Stomach (tissue), 9 donors: ENCODE data around the gene GDF7. TPM values are rescaled to one million over a fixed set of nuclear protein-coding genes. Genes with fewer than 3 reads are reported as not detected.

Experiments used
- DNase-seq, 2 donors: peaks; one replicate each; pipeline versions ENCODE4 v3.0.0 to v3.0.0-alpha.2; 2013 to 2019
- H3K27ac ChIP-seq, 5 donors: fragments of 200-600 bp in 4 of 5; sonication (generic) in 4 of 5; one replicate each; pipeline ENCODE4 v1.5.1; 2013 to 2019; ENCODE audit warnings: mild to moderate bottlenecking in 1 of 5, moderate library complexity in 1 of 5
- H3K27me3 ChIP-seq, 3 donors: fragments of 200-600 bp; sonication (generic); one replicate each; pipeline ENCODE4 v1.5.1; 2017 to 2019; ENCODE audit warnings: mixed run types in 1 of 3
- H3K36me3 ChIP-seq, 4 donors: fragments of 200-600 bp; sonication (generic); 1 replicate in 3 of 4; 2 replicates in 1 of 4; pipeline ENCODE4 v1.5.1; 2016 to 2019
- H3K4me1 ChIP-seq, 4 donors: fragments of 200-600 bp; sonication (generic); one replicate each; pipeline ENCODE4 v1.5.1; 2016 to 2019
- H3K4me3 ChIP-seq, 4 donors: fragments of 200-600 bp; sonication (generic) in 3 of 4; one replicate each; pipeline ENCODE4 v1.5.1; 2016 to 2019; ENCODE audit warnings: mild to moderate bottlenecking in 1 of 4
- H3K9me3 ChIP-seq, 4 donors: fragments of 200-600 bp; sonication (generic); one replicate each; pipeline ENCODE4 v1.5.1; 2016 to 2019
- EP300 ChIP-seq: sonication (generic); formaldehyde crosslinking; IDR thresholded peaks from one replicate; pipeline ENCODE4 v1.6.1; 2017; ENCODE audit warnings: antibody characterized with exemption
- POLR2A ChIP-seq, 4 donors: fragments of 450-650 bp; IDR thresholded peaks; one replicate each; pipeline ENCODE4 v1.6.1; 2016; ENCODE audit warnings: antibody characterized with exemption in 4 of 4, control low read depth in 2 of 4, mild to moderate bottlenecking in 1 of 4, moderate library complexity in 1 of 4
- POLR2AphosphoS5 ChIP-seq, 3 donors: sonication (generic); formaldehyde crosslinking; IDR thresholded peaks; one replicate each; pipeline ENCODE4 v1.6.1; 2016; ENCODE audit warnings: antibody characterized with exemption in 3 of 3
- WGBS, 5 donors: extraction: QIAGEN DNeasy Blood & Tissue Kit in 3 of 5; methylation state at CpG; one replicate each; pipeline versions ENCODE4 v1.1.5 to v1.1.7; 2013 to 2018; 5-methylcytosine and 5-hydroxymethylcytosine counted together
- intact Hi-C: fragments of 100-400 bp; cut with DNase I; formaldehyde crosslinking; loops from one replicate; pipeline ENCODE4 v1.15.1; 2023; ENCODE audit warnings: low total_unique reads
- polyA plus RNA-seq, 3 donors: library from polyadenylated mRNA; stranded (reverse); fragments of 200-250 nt; gene quantifications; one replicate each; pipeline ENCODE4 v1.2.3, GENCODE V29; 2013
- total RNA-seq, 5 donors: library from RNA; depleted of rRNA; stranded (reverse); fragments of >200 nt; gene quantifications; one replicate each; pipeline versions ENCODE4 v1.1.0 to v1.2.3, GENCODE V29; 2014 to 2016
- TF ChIP-seq, protein P1 (sequence below), 7 experiments: fragments of 450-650 bp in 4 of 7; fragments of 200-600 bp in 3 of 7; sonication (generic) in 3 of 7; IDR thresholded peaks; one replicate each; pipeline ENCODE4 v1.5.1; 2016 to 2019; ENCODE audit warnings: antibody characterized with exemption in 7 of 7, control low read depth in 2 of 7, mild to moderate bottlenecking in 1 of 7
- donor health status: healthy with polysubstance abuse.
- donor health status: Bipolar disorder and iron deficiency.
- donor health status: healthy.

GDF7 gene
- total and polyA plus RNA-seq, 8 donors = 0.10 to 1.3 (median 0.37) TPM; not detected in 3

DNA sequence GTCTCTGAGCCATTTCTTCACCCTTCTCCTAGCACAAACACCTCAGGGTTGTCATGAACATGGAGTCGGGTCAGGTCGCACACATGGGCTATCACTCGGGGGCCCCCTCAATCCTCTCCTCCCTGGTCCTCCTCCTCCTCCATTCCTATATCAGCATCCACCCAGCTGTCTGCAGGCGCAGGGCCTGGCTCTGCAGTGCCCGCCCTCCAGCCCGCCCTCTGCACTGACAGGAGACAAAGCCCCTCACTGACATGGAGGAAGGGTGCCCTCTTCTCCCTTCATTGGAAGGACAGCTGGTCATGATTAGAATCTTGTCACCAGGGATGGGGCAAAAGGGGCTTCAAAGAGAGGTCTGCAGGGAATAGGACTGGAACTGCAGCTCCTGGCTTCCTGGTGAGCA is 37.8 kb upstream of the GDF7 start:
- H3K27me3 ChIP-seq = no peaks in the 10 kb centered on the region
- DNase-seq = no peak
- peaks cover 5 to 41% (median 25%) of the 10 kb centered on the region in 4 donors for H3K36me3 ChIP-seq
- no peak for TF ChIP-seq EP300
- TF ChIP-seq, protein P1, sequence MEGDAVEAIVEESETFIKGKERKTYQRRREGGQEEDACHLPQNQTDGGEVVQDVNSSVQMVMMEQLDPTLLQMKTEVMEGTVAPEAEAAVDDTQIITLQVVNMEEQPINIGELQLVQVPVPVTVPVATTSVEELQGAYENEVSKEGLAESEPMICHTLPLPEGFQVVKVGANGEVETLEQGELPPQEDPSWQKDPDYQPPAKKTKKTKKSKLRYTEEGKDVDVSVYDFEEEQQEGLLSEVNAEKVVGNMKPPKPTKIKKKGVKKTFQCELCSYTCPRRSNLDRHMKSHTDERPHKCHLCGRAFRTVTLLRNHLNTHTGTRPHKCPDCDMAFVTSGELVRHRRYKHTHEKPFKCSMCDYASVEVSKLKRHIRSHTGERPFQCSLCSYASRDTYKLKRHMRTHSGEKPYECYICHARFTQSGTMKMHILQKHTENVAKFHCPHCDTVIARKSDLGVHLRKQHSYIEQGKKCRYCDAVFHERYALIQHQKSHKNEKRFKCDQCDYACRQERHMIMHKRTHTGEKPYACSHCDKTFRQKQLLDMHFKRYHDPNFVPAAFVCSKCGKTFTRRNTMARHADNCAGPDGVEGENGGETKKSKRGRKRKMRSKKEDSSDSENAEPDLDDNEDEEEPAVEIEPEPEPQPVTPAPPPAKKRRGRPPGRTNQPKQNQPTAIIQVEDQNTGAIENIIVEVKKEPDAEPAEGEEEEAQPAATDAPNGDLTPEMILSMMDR (IDR thresholded peaks at IDR 0.05) = no peak
- H3K27ac ChIP-seq = no peak overlapping the region
- no peak overlapping the region for H3K4me3 ChIP-seq
- peaks cover 31 to 66% (median 50%) of the 10 kb centered on the region in 4 donors for H3K4me1 ChIP-seq
- H3K9me3 ChIP-seq = no peaks in the 10 kb centered on the region
- intact Hi-C loops = no loop called here
- WGBS, 5 donors = 85 to 92% (median 88%) methylated on average over 6 of the region's 6 CpGs

DNA sequence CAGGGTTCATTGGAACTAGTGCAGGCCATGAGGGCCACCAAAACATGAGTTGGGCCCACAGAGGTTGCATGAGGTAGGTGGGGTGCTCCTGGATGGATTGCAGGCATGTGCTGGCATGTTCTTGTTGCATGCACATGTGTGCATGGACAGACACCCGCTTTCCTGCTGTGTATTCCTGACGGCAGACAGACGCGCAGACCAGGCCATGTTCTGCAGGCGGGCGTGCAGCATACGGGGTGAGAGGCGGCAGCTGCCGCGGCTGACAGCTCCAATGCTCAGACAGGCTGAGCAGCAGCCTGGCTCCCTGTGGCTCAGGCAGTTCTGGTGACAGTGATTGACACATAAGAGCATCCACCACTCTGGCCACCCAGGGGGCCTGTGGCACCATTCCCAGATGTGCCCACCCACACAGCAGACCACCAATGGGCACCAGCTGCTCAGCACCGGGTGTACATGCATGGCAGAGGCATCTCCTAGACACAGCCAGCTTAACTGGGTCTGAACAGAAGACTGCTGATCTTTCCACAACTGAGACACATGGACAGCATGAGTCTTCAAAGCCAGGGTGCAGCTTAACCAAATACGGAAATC is 37.3 kb upstream of the GDF7 start:
- no peak for TF ChIP-seq POLR2A (IDR thresholded peaks at IDR 0.05)
- TF ChIP-seq POLR2AphosphoS5 (IDR thresholded peaks at IDR 0.05) = peak in 1 of 3 donors; percentile 11
- H3K9me3 ChIP-seq = no peaks in the 10 kb centered on the region
- no peak overlapping the region for H3K4me3 ChIP-seq
- H3K27me3 ChIP-seq = no peaks in the 10 kb centered on the region
- peak in 1 of 2 donors; percentile 60 for DNase-seq
- H3K36me3 ChIP-seq = peaks cover 0 to 36% (median 20%) of the 10 kb centered on the region in 4 donors
- peak overlapping the region in 1 of 5 donors; percentile 17 for H3K27ac ChIP-seq
- peaks cover 36 to 69% (median 54%) of the 10 kb centered on the region in 4 donors for H3K4me1 ChIP-seq
- WGBS, 5 donors = 79 to 91% (median 85%) methylated on average over 2 to 12 of the region's 12 CpGs
- intact Hi-C loops = no loop called here

GRCh38 chr2:20630967-20631366 is 36.0 kb upstream of the GDF7 start:
- DNase-seq = no peak
- no peak overlapping the region for H3K4me3 ChIP-seq
- no peak for TF ChIP-seq EP300
- TF ChIP-seq POLR2A (IDR thresholded peaks at IDR 0.05) = no peak
- no peak for TF ChIP-seq POLR2AphosphoS5 (IDR thresholded peaks at IDR 0.05)
- TF ChIP-seq, protein P1 (IDR thresholded peaks at IDR 0.05) = no peak
- intact Hi-C loops = no loop called here
- H3K36me3 ChIP-seq = peaks cover 0 to 32% (median 18%) of the 10 kb centered on the region in 4 donors
- H3K9me3 ChIP-seq = no peaks in the 10 kb centered on the region
- H3K4me1 ChIP-seq = peaks cover 41 to 71% (median 55%) of the 10 kb centered on the region in 4 donors
- peak overlapping the region in 2 of 5 donors; percentile 86 to 91 for H3K27ac ChIP-seq
- no peaks in the 10 kb centered on the region for H3K27me3 ChIP-seq
- WGBS, 5 donors = 89 to 98% (median 97%) methylated on average over 4 of the region's 4 CpGs

DNA sequence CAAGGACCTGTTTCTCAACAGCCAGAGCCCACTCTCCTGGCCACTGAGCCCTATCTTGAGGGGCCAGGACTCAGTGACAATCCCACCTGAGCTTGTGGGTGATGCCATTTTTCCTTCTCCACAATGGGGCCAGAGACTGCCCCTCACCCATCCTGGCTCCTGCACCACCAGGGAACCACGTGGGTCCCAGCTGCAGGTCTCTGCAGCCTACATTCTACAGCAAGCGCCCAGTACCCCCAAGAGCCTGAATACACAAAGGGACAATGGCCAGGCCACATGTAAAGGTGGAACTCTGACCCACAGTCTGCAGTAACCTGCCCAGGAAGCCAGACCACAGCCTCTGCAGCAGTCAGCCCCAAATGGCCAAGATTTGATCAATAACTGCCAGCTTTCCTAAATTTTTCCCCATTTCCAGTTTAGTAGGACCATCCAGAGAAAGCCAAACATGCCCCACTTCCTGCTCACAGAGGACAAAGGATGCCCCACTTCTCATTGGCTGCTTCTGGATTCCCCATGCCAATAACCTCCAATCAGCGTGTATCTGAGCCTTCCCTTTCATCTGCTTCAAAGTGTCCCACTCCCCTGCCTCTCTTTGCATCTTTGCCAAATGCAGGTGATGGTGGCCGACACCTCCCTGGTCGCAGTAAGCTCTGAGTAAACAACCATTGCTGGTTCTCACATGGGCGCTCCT is 35.2 kb upstream of the GDF7 start:
- H3K4me3 ChIP-seq = no peak overlapping the region
- H3K36me3 ChIP-seq = peaks cover 0 to 32% (median 21%) of the 10 kb centered on the region in 4 donors
- H3K27ac ChIP-seq = peak overlapping the region in 3 of 5 donors; percentile 84 to 91 (median 86)
- H3K9me3 ChIP-seq = no peaks in the 10 kb centered on the region
- DNase-seq = no peak
- no peaks in the 10 kb centered on the region for H3K27me3 ChIP-seq
- intact Hi-C loops = no loop called here
- 82 to 89% (median 86%) methylated on average over 5 to 6 of the region's 6 CpGs for WGBS, 5 donors
- H3K4me1 ChIP-seq = peaks cover 41 to 71% (median 54%) of the 10 kb centered on the region in 4 donors
- TF ChIP-seq EP300 (no peak), POLR2A (IDR thresholded peaks at IDR 0.05) (no peak), POLR2AphosphoS5 (IDR thresholded peaks at IDR 0.05) (no peak)
- TF ChIP-seq, protein P1 (IDR thresholded peaks at IDR 0.05) = no peak
